ENCODE data around the gene TBPL1.

GRCh38 chr6:133951227-133951626 is 1.8 kb upstream of the TBPL1 start:
- TF ChIP-seq EZH2 (IDR thresholded peaks at IDR 0.05; ENCODE audit: insufficient read depth, poor library complexity, severe bottlenecking) (no peak), EZH2phosphoT487 (IDR thresholded peaks at IDR 0.05; ENCODE audit: insufficient read depth, low read depth) (no peak)
